ENCODE results near the gene MTG2. TPM values are rescaled to one million over a fixed set of nuclear protein-coding genes. Genes with fewer than 3 reads are reported as not detected.

MTG2 gene
- total and polyA plus RNA-seq, 2 of the 13 experiments (the other 11 are each of a cell fraction or from before 2014, with no cell fraction given): 20.4 to 37.8 TPM

DNA sequence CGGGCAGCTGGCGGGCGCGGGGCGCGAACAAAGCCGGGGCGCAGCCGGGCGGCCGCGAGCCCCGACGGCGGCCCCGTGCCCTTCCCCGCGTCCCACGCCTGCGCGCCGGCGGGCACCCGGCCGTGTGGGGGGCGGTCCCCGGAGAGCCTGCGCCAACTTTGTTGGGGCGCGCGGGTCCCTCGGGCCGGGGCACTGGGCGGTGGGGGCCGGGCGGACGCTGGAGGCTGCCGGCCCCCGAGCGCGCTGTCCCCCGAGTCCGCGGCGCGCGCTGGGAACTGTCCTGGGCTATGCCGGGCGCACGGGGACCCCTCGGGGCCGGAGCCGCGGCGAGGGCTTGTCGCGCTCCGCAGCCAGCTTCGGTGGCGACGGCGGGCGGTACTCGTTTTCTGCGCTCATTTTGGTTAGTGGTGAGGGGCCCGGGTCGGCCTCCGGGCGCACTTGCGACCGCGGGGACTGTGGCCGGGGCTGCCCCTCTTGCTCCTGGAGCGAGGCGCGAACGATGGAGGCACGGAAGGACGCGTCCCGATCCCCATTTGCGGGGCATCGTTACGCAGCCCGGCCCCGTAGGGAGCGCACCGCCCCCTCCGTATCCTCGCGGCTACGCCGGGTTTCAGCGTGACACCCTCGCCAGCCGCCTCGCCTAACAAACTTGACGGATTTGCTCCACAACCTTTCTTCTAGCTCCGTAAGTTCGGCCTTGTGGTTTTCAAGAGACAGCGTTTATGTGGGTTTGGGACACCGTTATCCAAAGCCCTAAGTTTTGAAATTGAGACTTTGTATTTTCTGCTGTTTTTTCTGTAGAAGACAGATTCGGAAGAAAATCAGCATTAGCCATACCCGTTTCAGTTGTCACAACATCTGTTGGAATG is 38.6 kb upstream of the MTG2 start (continued):
- TF ChIP-seq MIXL1 (CRISPR knock-in tag; IDR thresholded peaks at IDR 0.05) (0 out of 2 replicates have a peak, but pooled peaks have one; percentile 10), CBFB (CRISPR knock-in tag; IDR thresholded peaks at IDR 0.05) (no peak), ISL2 (CRISPR knock-in tag; IDR thresholded peaks at IDR 0.05) (no peak), ASH2L (IDR thresholded peaks at IDR 0.05; ENCODE audit: insufficient read length, low read depth, low read length) (peak; percentile 76), ZNF232 (CRISPR knock-in tag; IDR thresholded peaks at IDR 0.05; ENCODE audit: borderline replicate concordance) (no peak), NFKBIZ (CRISPR knock-in tag; IDR thresholded peaks at IDR 0.05) (peak; percentile 18), HOXA7 (CRISPR knock-in tag; IDR thresholded peaks at IDR 0.05) (no peak), ZNF567 (CRISPR knock-in tag; IDR thresholded peaks at IDR 0.05; ENCODE audit: borderline replicate concordance) (peak; percentile 67; the same call in 1 of the 2 replicates), ZNF225 (CRISPR knock-in tag; IDR thresholded peaks at IDR 0.05) (peak; percentile 85), SRY (CRISPR knock-in tag; IDR thresholded peaks at IDR 0.05) (peak; percentile 92; the same call in 1 of the 2 replicates), ZFP41 (CRISPR knock-in tag; IDR thresholded peaks at IDR 0.05; ENCODE audit: borderline replicate concordance) (peak; percentile 82; the same call in 1 of the 2 replicates), ZNF354B (CRISPR knock-in tag; IDR thresholded peaks at IDR 0.05) (peak; percentile 21; the same call in 1 of the 2 replicates), ZNF547 (CRISPR knock-in tag; IDR thresholded peaks at IDR 0.05) (peak; percentile 44; the same call in 1 of the 2 replicates), SIX1 (CRISPR knock-in tag; IDR thresholded peaks at IDR 0.05; ENCODE audit: borderline replicate concordance) (no peak), TCF12 (IDR thresholded peaks at IDR 0.05) (no peak), TCF12 (CRISPR knock-in tag; IDR thresholded peaks at IDR 0.05) (peak; percentile 58; the same call in 1 of the 2 replicates)
- TF ChIP-seq, protein P1, sequence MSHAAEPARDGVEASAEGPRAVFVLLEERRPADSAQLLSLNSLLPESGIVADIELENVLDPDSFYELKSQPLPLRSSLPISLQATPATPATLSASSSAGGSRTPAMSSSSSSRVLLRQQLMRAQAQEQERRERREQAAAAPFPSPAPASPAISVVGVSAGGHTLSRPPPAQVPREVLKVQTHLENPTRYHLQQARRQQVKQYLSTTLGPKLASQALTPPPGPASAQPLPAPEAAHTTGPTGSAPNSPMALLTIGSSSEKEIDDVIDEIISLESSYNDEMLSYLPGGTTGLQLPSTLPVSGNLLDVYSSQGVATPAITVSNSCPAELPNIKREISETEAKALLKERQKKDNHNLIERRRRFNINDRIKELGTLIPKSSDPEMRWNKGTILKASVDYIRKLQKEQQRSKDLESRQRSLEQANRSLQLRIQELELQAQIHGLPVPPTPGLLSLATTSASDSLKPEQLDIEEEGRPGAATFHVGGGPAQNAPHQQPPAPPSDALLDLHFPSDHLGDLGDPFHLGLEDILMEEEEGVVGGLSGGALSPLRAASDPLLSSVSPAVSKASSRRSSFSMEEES (CRISPR knock-in tag; IDR thresholded peaks at IDR 0.05): peak; percentile 53; the same call in 1 of the 2 replicates
- TF ChIP-seq, protein P2, sequence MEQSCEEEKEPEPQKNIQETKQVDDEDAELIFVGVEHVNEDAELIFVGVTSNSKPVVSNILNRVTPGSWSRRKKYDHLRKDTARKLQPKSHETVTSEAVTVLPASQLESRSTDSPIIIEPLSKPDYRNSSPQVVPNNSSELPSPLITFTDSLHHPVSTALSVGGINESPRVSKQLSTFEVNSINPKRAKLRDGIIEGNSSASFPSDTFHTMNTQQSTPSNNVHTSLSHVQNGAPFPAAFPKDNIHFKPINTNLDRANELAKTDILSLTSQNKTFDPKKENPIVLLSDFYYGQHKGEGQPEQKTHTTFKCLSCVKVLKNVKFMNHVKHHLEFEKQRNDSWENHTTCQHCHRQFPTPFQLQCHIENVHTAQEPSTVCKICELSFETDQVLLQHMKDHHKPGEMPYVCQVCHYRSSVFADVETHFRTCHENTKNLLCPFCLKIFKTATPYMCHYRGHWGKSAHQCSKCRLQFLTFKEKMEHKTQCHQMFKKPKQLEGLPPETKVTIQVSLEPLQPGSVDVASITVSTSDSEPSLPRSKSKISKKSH (CRISPR knock-in tag; IDR thresholded peaks at IDR 0.05; ENCODE audit: borderline replicate concordance): peak; percentile 78; the same call in 1 of the 2 replicates
- TF ChIP-seq, protein P3, sequence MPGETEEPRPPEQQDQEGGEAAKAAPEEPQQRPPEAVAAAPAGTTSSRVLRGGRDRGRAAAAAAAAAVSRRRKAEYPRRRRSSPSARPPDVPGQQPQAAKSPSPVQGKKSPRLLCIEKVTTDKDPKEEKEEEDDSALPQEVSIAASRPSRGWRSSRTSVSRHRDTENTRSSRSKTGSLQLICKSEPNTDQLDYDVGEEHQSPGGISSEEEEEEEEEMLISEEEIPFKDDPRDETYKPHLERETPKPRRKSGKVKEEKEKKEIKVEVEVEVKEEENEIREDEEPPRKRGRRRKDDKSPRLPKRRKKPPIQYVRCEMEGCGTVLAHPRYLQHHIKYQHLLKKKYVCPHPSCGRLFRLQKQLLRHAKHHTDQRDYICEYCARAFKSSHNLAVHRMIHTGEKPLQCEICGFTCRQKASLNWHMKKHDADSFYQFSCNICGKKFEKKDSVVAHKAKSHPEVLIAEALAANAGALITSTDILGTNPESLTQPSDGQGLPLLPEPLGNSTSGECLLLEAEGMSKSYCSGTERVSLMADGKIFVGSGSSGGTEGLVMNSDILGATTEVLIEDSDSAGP (CRISPR knock-in tag; IDR thresholded peaks at IDR 0.05; ENCODE audit: borderline replicate concordance): 0 out of 2 replicates have a peak, but pooled peaks have one; percentile 30
- TF ChIP-seq, protein P4, sequence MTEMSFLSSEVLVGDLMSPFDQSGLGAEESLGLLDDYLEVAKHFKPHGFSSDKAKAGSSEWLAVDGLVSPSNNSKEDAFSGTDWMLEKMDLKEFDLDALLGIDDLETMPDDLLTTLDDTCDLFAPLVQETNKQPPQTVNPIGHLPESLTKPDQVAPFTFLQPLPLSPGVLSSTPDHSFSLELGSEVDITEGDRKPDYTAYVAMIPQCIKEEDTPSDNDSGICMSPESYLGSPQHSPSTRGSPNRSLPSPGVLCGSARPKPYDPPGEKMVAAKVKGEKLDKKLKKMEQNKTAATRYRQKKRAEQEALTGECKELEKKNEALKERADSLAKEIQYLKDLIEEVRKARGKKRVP (CRISPR knock-in tag; IDR thresholded peaks at IDR 0.05): 0 out of 4 replicates have a peak, but pooled peaks of 1 of the 2 experiments have one; percentile 27
- TF ChIP-seq, protein P5, sequence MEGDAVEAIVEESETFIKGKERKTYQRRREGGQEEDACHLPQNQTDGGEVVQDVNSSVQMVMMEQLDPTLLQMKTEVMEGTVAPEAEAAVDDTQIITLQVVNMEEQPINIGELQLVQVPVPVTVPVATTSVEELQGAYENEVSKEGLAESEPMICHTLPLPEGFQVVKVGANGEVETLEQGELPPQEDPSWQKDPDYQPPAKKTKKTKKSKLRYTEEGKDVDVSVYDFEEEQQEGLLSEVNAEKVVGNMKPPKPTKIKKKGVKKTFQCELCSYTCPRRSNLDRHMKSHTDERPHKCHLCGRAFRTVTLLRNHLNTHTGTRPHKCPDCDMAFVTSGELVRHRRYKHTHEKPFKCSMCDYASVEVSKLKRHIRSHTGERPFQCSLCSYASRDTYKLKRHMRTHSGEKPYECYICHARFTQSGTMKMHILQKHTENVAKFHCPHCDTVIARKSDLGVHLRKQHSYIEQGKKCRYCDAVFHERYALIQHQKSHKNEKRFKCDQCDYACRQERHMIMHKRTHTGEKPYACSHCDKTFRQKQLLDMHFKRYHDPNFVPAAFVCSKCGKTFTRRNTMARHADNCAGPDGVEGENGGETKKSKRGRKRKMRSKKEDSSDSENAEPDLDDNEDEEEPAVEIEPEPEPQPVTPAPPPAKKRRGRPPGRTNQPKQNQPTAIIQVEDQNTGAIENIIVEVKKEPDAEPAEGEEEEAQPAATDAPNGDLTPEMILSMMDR (CRISPR knock-in tag; IDR thresholded peaks at IDR 0.05): peak; percentile 43

Measured in HepG2 (cell line).